KMS-11 (cell line): ENCODE data around the gene PPP3CB.

Experiments used
- H2AFZ ChIP-seq: fragments of 200-600 bp; sonication (generic); 2 replicates; pipeline ENCODE4 v1.6.1; 2016; ENCODE audit warnings: antibody characterized with exemption, mixed run types, low read depth
- H3K27ac ChIP-seq: fragments of 200-600 bp; sonication (generic); 2 replicates; pipeline ENCODE4 v1.6.1; 2016; ENCODE audit warnings: mild to moderate bottlenecking, mixed run types
- H3K27me3 ChIP-seq: fragments of 200-600 bp; sonication (generic); 2 replicates; pipeline ENCODE4 v1.6.1; 2017; ENCODE audit warnings: mild to moderate bottlenecking, low read depth, mixed run types, moderate library complexity; ENCODE audit not compliant: insufficient read depth
- H3K36me3 ChIP-seq: fragments of 200-600 bp; sonication (generic); 2 replicates; pipeline ENCODE4 v1.6.1; 2017; ENCODE audit warnings: mild to moderate bottlenecking, mixed run types; ENCODE audit not compliant: insufficient read depth
- H3K4me1 ChIP-seq: fragments of 200-600 bp; sonication (generic); 2 replicates; pipeline ENCODE4 v1.6.1; 2016; ENCODE audit warnings: mild to moderate bottlenecking, low read depth, mixed run types; ENCODE audit not compliant: poor library complexity, severe bottlenecking
- H3K4me2 ChIP-seq: fragments of 200-600 bp; sonication (generic); 2 replicates; pipeline ENCODE4 v1.7.0; 2016; ENCODE audit warnings: mild to moderate bottlenecking, mixed run types
- H3K4me3 ChIP-seq: fragments of 200-600 bp; sonication (generic); IDR thresholded peaks from 2 replicates; pipeline ENCODE4 v1.6.1; 2017; ENCODE audit warnings: low read depth, low read length, mixed read lengths; ENCODE audit not compliant: insufficient read depth
- H3K79me2 ChIP-seq: fragments of 200-600 bp; sonication (generic); 2 replicates; pipeline ENCODE4 v1.6.1; 2016; ENCODE audit warnings: low read depth, mixed run types; ENCODE audit not compliant: insufficient read depth
- H3K9ac ChIP-seq: fragments of 200-600 bp; sonication (generic); 2 replicates; pipeline ENCODE4 v1.6.1; 2016; ENCODE audit warnings: mild to moderate bottlenecking, mixed run types
- H4K20me1 ChIP-seq: fragments of 200-600 bp; sonication (generic); 2 replicates; pipeline ENCODE4 v1.6.1; 2016; ENCODE audit warnings: mild to moderate bottlenecking, mixed run types; ENCODE audit not compliant: insufficient read depth
- CTCF ChIP-seq: fragments of 200-600 bp; sonication (generic); conservative IDR thresholded peaks from 2 replicates; pipeline ENCODE4 v1.6.1; 2017; ENCODE audit warnings: low read depth, mild to moderate bottlenecking, antibody characterized with exemption, low read length, moderate library complexity, mixed read lengths

PPP3CB gene

GRCh38 chr10:73413108-73413527 is 82.7 kb downstream of the PPP3CB start:
- Histone ChIP-seq H3K4me3 (no peak overlapping the region), H3K27ac (peak overlapping the region; percentile 95), H3K27me3 (no peaks in the 10 kb centered on the region), H3K4me1 (peaks cover 16% of the 10 kb centered on the region), H3K36me3 (no peaks in the 10 kb centered on the region), H3K9ac (peak overlapping the region; percentile 95), H3K4me2 (peak overlapping the region; percentile 74), H3K79me2 (peaks cover 51% of the 10 kb centered on the region), H2AFZ (peak overlapping the region; percentile 95), H4K20me1 (peaks cover 7% of the 10 kb centered on the region; the same call in 1 of the 2 replicates)
- no peak for TF ChIP-seq CTCF

- no peak overlapping the region for H3K4me2 ChIP-seq
- no peaks in the 10 kb centered on the region for H3K36me3 ChIP-seq
- no peak for TF ChIP-seq CTCF
- H3K4me1 ChIP-seq = peaks cover 16% of the 10 kb centered on the region
- no peak overlapping the region for H3K9ac ChIP-seq
- no peak overlapping the region for H2AFZ ChIP-seq
- H3K4me3 ChIP-seq = no peak overlapping the region
- H3K79me2 ChIP-seq = peaks cover 73% of the 10 kb centered on the region
- no peaks in the 10 kb centered on the region for H3K27me3 ChIP-seq
- H4K20me1 ChIP-seq = peaks cover 16% of the 10 kb centered on the region
- H3K27ac ChIP-seq = no peak overlapping the region
Observed at GRCh38 chr10:73410897-73411296, 84.9 kb downstream of the PPP3CB start.

GRCh38 chr10:73408978-73409521 is 86.8 kb downstream of the PPP3CB start:
- no peak overlapping the region for H3K4me3 ChIP-seq

GRCh38 chr10:73408061-73408460 is 87.8 kb downstream of the PPP3CB start:
- TF ChIP-seq CTCF = no peak
- Histone ChIP-seq H2AFZ (no peak overlapping the region), H3K4me2 (no peak overlapping the region), H3K4me1 (peaks cover 10% of the 10 kb centered on the region), H3K27ac (no peak overlapping the region), H3K79me2 (peaks cover 99% of the 10 kb centered on the region), H3K4me3 (no peak overlapping the region), H3K27me3 (no peaks in the 10 kb centered on the region), H4K20me1 (peaks cover 16% of the 10 kb centered on the region), H3K9ac (no peak overlapping the region), H3K36me3 (no peaks in the 10 kb centered on the region)

More at GRCh38 chr10:73408978-73409521, 86.8 kb downstream of the PPP3CB start:
- no peak overlapping the region for H3K27ac ChIP-seq
- peaks cover 10% of the 10 kb centered on the region for H3K4me1 ChIP-seq
- no peaks in the 10 kb centered on the region for H3K36me3 ChIP-seq
- H2AFZ ChIP-seq = no peak overlapping the region
- peaks cover 16% of the 10 kb centered on the region for H4K20me1 ChIP-seq
- H3K27me3 ChIP-seq = no peaks in the 10 kb centered on the region
- H3K4me2 ChIP-seq = no peak overlapping the region
- TF ChIP-seq CTCF = no peak
- peaks cover 91% of the 10 kb centered on the region for H3K79me2 ChIP-seq
- no peak overlapping the region for H3K9ac ChIP-seq
